ENCODE data around the gene KCNK15.
"Not testable (repeated sequence)": the region's sequence is repeated elsewhere in the genome, so short reads cannot be mapped to it uniquely, and the experiment has no call there.

Gene KCNK15

GRCh38 chr20:44759595-44759994 is 13.9 kb downstream of the KCNK15 start:
- no peak for DNase-seq (ENCODE audit: low read depth)

GRCh38 chr20:44761423-44761822 is 15.8 kb downstream of the KCNK15 start:
- DNase-seq (ENCODE audit: low read depth), result no peak

GRCh38 chr20:44762466-44763140 is 16.9 kb downstream of the KCNK15 start:
- no peak for DNase-seq (ENCODE audit: low read depth)

- DNase-seq (ENCODE audit: low read depth), result not testable (repeated sequence)
These were observed 18.1 kb downstream of the KCNK15 start for GRCh38 chr20:44763798-44764197.

GRCh38 chr20:44765091-44765490 is 19.4 kb downstream of the KCNK15 start:
- no peak for DNase-seq (ENCODE audit: low read depth)

- DNase-seq (ENCODE audit: low read depth), result no peak
These were observed 20.2 kb downstream of the KCNK15 start for GRCh38 chr20:44765701-44766347.

GRCh38 chr20:44768256-44768655 is 22.6 kb downstream of the KCNK15 start:
- no peak for DNase-seq (ENCODE audit: low read depth)

GRCh38 chr20:44768854-44769480 is 23.3 kb downstream of the KCNK15 start:
- DNase-seq (ENCODE audit: low read depth), result no peak

GRCh38 chr20:44769481-44769863 is 23.8 kb downstream of the KCNK15 start:
- DNase-seq (ENCODE audit: low read depth), result no peak

GRCh38 chr20:44770484-44771171 is 25.0 kb downstream of the KCNK15 start:
- no peak for DNase-seq (ENCODE audit: low read depth)

GRCh38 chr20:44771172-44771535 is 25.5 kb downstream of the KCNK15 start:
- DNase-seq (ENCODE audit: low read depth), result no peak

- DNase-seq (ENCODE audit: low read depth), result no peak
These were observed 27.0 kb downstream of the KCNK15 start for GRCh38 chr20:44772636-44773035.

GRCh38 chr20:44773070-44773829 is 27.6 kb downstream of the KCNK15 start:
- DNase-seq (ENCODE audit: low read depth), result no peak

- DNase-seq (ENCODE audit: low read depth), result no peak
These were observed 31.3 kb downstream of the KCNK15 start for GRCh38 chr20:44776980-44777379.

GRCh38 chr20:44780226-44780625 is 34.6 kb downstream of the KCNK15 start:
- DNase-seq (ENCODE audit: low read depth), result no peak

GRCh38 chr20:44781118-44781517 is 35.5 kb downstream of the KCNK15 start:
- DNase-seq (ENCODE audit: low read depth), result no peak

- DNase-seq (ENCODE audit: low read depth), result no peak
These were observed 36.1 kb downstream of the KCNK15 start for GRCh38 chr20:44781791-44782190.

GRCh38 chr20:44784688-44785087 is 39.0 kb downstream of the KCNK15 start:
- DNase-seq (ENCODE audit: low read depth), result no peak

- no peak for DNase-seq (ENCODE audit: low read depth)
These were observed 40.1 kb downstream of the KCNK15 start for GRCh38 chr20:44785768-44786167.

GRCh38 chr20:44787299-44787698 is 41.6 kb downstream of the KCNK15 start:
- DNase-seq (ENCODE audit: low read depth), result no peak

- DNase-seq (ENCODE audit: low read depth), result no peak
These were observed 43.2 kb downstream of the KCNK15 start for GRCh38 chr20:44788706-44789456.
